ENCODE data around the gene LENG8.

DNA sequence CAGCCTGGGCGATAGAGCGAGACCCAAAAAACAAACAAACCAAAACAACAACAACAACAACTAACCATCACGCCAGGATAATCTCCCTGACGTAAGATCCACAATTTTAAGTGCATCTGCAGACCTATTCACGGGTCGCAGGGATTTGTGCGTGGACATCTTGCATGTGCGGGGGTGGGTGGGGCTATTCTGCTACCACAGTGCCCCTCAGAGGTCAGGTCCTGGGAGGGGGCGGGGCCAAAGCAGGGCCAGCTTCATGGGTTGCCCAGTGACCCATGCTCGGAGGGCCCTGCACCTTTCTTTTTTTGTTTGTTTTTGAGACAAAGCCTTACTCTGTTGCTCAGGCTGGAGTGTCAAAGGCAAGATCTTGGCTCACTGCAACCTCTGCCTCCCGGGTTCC is 26.7 kb downstream of the LENG8 start:
- TF ChIP-seq, protein P1, sequence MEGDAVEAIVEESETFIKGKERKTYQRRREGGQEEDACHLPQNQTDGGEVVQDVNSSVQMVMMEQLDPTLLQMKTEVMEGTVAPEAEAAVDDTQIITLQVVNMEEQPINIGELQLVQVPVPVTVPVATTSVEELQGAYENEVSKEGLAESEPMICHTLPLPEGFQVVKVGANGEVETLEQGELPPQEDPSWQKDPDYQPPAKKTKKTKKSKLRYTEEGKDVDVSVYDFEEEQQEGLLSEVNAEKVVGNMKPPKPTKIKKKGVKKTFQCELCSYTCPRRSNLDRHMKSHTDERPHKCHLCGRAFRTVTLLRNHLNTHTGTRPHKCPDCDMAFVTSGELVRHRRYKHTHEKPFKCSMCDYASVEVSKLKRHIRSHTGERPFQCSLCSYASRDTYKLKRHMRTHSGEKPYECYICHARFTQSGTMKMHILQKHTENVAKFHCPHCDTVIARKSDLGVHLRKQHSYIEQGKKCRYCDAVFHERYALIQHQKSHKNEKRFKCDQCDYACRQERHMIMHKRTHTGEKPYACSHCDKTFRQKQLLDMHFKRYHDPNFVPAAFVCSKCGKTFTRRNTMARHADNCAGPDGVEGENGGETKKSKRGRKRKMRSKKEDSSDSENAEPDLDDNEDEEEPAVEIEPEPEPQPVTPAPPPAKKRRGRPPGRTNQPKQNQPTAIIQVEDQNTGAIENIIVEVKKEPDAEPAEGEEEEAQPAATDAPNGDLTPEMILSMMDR (conservative IDR thresholded peaks at IDR 0.05; ENCODE audit: low read depth in 2 of 2) = no peak
- TF ChIP-seq, protein P2, sequence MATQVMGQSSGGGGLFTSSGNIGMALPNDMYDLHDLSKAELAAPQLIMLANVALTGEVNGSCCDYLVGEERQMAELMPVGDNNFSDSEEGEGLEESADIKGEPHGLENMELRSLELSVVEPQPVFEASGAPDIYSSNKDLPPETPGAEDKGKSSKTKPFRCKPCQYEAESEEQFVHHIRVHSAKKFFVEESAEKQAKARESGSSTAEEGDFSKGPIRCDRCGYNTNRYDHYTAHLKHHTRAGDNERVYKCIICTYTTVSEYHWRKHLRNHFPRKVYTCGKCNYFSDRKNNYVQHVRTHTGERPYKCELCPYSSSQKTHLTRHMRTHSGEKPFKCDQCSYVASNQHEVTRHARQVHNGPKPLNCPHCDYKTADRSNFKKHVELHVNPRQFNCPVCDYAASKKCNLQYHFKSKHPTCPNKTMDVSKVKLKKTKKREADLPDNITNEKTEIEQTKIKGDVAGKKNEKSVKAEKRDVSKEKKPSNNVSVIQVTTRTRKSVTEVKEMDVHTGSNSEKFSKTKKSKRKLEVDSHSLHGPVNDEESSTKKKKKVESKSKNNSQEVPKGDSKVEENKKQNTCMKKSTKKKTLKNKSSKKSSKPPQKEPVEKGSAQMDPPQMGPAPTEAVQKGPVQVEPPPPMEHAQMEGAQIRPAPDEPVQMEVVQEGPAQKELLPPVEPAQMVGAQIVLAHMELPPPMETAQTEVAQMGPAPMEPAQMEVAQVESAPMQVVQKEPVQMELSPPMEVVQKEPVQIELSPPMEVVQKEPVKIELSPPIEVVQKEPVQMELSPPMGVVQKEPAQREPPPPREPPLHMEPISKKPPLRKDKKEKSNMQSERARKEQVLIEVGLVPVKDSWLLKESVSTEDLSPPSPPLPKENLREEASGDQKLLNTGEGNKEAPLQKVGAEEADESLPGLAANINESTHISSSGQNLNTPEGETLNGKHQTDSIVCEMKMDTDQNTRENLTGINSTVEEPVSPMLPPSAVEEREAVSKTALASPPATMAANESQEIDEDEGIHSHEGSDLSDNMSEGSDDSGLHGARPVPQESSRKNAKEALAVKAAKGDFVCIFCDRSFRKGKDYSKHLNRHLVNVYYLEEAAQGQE (IDR thresholded peaks at IDR 0.05; ENCODE audit: unreplicated experiment) = no peak
- TF ChIP-seq JUNB (IDR thresholded peaks at IDR 0.05; ENCODE audit: unreplicated experiment) (no peak), EZH2 (IDR thresholded peaks at IDR 0.05; ENCODE audit: low read depth, unreplicated experiment) (no peak), POLR2AphosphoS5 (IDR thresholded peaks at IDR 0.05; ENCODE audit: low read depth) (no peak), EZH2phosphoT487 (IDR thresholded peaks at IDR 0.05; ENCODE audit: unreplicated experiment) (no peak), CREB1 (CRISPR knock-in tag; IDR thresholded peaks at IDR 0.05; ENCODE audit: low read depth) (no peak), STAT1 (IDR thresholded peaks at IDR 0.05; ENCODE audit: unreplicated experiment) (no peak), ZNF331 (CRISPR knock-in tag; IDR thresholded peaks at IDR 0.05; ENCODE audit: low read depth) (no peak)
- TF ChIP-seq, protein P3, sequence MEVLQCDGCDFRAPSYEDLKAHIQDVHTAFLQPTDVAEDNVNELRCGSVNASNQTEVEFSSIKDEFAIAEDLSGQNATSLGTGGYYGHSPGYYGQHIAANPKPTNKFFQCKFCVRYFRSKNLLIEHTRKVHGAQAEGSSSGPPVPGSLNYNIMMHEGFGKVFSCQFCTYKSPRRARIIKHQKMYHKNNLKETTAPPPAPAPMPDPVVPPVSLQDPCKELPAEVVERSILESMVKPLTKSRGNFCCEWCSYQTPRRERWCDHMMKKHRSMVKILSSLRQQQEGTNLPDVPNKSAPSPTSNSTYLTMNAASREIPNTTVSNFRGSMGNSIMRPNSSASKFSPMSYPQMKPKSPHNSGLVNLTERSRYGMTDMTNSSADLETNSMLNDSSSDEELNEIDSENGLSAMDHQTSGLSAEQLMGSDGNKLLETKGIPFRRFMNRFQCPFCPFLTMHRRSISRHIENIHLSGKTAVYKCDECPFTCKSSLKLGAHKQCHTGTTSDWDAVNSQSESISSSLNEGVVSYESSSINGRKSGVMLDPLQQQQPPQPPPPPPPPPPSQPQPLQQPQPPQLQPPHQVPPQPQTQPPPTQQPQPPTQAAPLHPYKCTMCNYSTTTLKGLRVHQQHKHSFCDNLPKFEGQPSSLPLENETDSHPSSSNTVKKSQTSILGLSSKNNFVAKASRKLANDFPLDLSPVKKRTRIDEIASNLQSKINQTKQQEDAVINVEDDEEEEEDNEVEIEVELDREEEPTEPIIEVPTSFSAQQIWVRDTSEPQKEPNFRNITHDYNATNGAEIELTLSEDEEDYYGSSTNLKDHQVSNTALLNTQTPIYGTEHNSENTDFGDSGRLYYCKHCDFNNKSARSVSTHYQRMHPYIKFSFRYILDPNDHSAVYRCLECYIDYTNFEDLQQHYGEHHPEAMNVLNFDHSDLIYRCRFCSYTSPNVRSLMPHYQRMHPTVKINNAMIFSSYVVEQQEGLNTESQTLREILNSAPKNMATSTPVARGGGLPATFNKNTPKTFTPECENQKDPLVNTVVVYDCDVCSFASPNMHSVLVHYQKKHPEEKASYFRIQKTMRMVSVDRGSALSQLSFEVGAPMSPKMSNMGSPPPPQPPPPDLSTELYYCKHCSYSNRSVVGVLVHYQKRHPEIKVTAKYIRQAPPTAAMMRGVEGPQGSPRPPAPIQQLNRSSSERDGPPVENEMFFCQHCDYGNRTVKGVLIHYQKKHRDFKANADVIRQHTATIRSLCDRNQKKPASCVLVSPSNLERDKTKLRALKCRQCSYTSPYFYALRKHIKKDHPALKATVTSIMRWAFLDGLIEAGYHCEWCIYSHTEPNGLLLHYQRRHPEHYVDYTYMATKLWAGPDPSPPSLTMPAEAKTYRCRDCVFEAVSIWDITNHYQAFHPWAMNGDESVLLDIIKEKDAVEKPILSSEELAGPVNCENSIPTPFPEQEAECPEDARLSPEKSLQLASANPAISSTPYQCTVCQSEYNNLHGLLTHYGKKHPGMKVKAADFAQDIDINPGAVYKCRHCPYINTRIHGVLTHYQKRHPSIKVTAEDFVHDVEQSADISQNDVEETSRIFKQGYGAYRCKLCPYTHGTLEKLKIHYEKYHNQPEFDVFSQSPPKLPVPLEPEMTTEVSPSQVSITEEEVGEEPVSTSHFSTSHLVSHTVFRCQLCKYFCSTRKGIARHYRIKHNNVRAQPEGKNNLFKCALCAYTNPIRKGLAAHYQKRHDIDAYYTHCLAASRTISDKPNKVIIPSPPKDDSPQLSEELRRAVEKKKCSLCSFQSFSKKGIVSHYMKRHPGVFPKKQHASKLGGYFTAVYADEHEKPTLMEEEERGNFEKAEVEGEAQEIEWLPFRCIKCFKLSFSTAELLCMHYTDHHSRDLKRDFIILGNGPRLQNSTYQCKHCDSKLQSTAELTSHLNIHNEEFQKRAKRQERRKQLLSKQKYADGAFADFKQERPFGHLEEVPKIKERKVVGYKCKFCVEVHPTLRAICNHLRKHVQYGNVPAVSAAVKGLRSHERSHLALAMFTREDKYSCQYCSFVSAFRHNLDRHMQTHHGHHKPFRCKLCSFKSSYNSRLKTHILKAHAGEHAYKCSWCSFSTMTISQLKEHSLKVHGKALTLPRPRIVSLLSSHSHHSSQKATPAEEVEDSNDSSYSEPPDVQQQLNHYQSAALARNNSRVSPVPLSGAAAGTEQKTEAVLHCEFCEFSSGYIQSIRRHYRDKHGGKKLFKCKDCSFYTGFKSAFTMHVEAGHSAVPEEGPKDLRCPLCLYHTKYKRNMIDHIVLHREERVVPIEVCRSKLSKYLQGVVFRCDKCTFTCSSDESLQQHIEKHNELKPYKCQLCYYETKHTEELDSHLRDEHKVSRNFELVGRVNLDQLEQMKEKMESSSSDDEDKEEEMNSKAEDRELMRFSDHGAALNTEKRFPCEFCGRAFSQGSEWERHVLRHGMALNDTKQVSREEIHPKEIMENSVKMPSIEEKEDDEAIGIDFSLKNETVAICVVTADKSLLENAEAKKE (CRISPR knock-in tag; IDR thresholded peaks at IDR 0.05) = no peak

Measured in GM23338 (cell line).